CD4-positive, alpha-beta T cell (primary cell): ENCODE results near the gene C2CD2L. TPM values are rescaled to one million over a fixed set of nuclear protein-coding genes. Genes with fewer than 3 reads are reported as not detected.

Experiments used
- ATAC-seq: fragments of 200-7000 bp; cut with Tn5 transposase; one replicate; pipeline ENCODE4 v1.10.0; 2022; ENCODE audit warnings: mild to moderate bottlenecking; ENCODE audit not compliant: poor library complexity
- CTCF ChIA-PET: fragments of 350-600 bp; sonication (Branson Sonifier 250); formaldehyde crosslinking; loops from one replicate; lab custom pipeline; 2021; ENCODE audit warnings: antibody characterized with exemption, inconsistent platforms; lab: Charles Lee
- POLR2A ChIA-PET: fragments of 350-600 bp; sonication (Branson Sonifier 250); formaldehyde crosslinking; loops from one replicate; lab custom pipeline; 2021; ENCODE audit warnings: antibody characterized with exemption, inconsistent platforms; lab: Charles Lee
- DNase-seq, 14 experiments: peaks; one replicate each; pipeline ENCODE4 v3.0.0-alpha.2; 2013 to 2020; ENCODE audit warnings: mixed read lengths in 2 of 14
- H3K27ac ChIP-seq, 2 donors: one replicate each; pipeline versions ENCODE4 v1.5.1 to v1.7.0; 2013; ENCODE audit warnings: low read length in 2 of 2, low read depth in 1 of 2, mild to moderate bottlenecking in 1 of 2
- H3K27me3 ChIP-seq, 2 experiments: 1 replicate in 1 of 2; 2 replicates in 1 of 2; pipeline versions ENCODE4 v1.6.1 to v1.7.0; 2013; ENCODE audit warnings: low read length in 2 of 2, control low read depth in 1 of 2, mild to moderate bottlenecking in 1 of 2, moderate library complexity in 1 of 2; ENCODE audit not compliant: insufficient read depth in 2 of 2, control insufficient read depth in 1 of 2
- H3K36me3 ChIP-seq: one replicate; pipeline ENCODE4 v1.6.1; 2013; ENCODE audit warnings: low read length, control low read depth; ENCODE audit not compliant: insufficient read depth
- H3K4me1 ChIP-seq: one replicate; pipeline ENCODE4 v1.6.1; 2013; ENCODE audit warnings: low read length, control low read depth; ENCODE audit not compliant: insufficient read depth
- H3K4me3 ChIP-seq: one replicate; pipeline ENCODE4 v1.5.1; 2013; ENCODE audit warnings: mild to moderate bottlenecking, low read length, moderate library complexity
- H3K9me3 ChIP-seq, 2 experiments: 1 replicate in 1 of 2; 2 replicates in 1 of 2; pipeline versions ENCODE4 v1.6.1 to v1.7.0; 2013; ENCODE audit warnings: low read length in 2 of 2, mild to moderate bottlenecking in 2 of 2, control low read depth in 1 of 2, moderate library complexity in 1 of 2; ENCODE audit not compliant: control insufficient read depth in 1 of 2, insufficient read depth in 1 of 2
- H3K27ac Mint-ChIP-seq: one replicate; pipeline ENCODE4 v1.8.0; 2020; ENCODE audit warnings: mixed read lengths
- H3K27me3 Mint-ChIP-seq: one replicate; pipeline ENCODE4 v1.8.0; 2021; ENCODE audit warnings: mixed read lengths
- H3K36me3 Mint-ChIP-seq: one replicate; pipeline ENCODE4 v1.8.0; 2021; ENCODE audit warnings: low read depth, mixed read lengths
- H3K4me1 Mint-ChIP-seq: one replicate; pipeline ENCODE4 v1.8.0; 2021; ENCODE audit warnings: low read depth, mixed read lengths
- H3K4me3 Mint-ChIP-seq: one replicate; pipeline ENCODE4 v1.8.0; 2020; ENCODE audit warnings: mild to moderate bottlenecking, mixed read lengths
- H3K9me3 Mint-ChIP-seq: one replicate; pipeline ENCODE4 v1.8.0; 2020; ENCODE audit warnings: mixed read lengths
- intact Hi-C, 2 experiments: fragments of 100-400 bp; cut with DNase I in 1 of 2; cut with micrococcal nuclease in 1 of 2; formaldehyde crosslinking; loops; one replicate each; pipeline versions ENCODE4 v1.15.1 to v1.9.0; 2023 to 2025; cut with DNase I, micrococcal nuclease
- total RNA-seq, 174 experiments: library from RNA in 2 of 174; stranded (reverse) in 2 of 174; gene quantifications; one replicate each; pipeline ENCODE4 v1.2.3 and lab custom pipeline; 2021 to 2026
- TF ChIP-seq, protein P1 (sequence below): fragments of 200-600 bp; IDR thresholded peaks from one replicate; pipeline ENCODE4 v1.8.0; 2022; ENCODE audit warnings: antibody characterized with exemption, mild to moderate bottlenecking

The C2CD2L gene
- total RNA-seq, 2 experiments from 2014 or later, result 16.0 to 16.2 TPM

DNA sequence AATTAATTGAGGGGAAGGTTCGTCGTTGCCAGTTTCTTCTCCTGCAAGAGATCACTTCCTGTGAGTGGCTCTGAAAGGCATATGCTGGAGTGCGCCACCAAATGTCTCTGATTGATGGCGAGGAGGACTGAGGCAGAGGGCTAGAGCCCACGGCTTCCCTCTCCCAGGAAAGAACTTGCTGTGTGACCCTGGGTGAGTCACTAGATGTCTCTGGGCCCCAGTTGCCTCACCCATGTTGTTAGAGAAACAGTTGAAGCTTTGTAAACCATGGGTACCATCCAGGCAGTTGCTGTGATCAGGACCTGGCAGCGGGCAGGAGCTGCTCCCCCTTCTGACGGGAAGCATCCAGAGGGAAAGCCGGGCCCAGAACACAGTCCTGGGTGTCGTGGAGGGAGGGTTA, 44.9 kb downstream of the C2CD2L start:
- H3K27me3 ChIP-seq, result peaks cover 15 to 18% of the 10 kb centered on the region in 2 experiments
- peaks cover 41% of the 10 kb centered on the region for H3K27me3 Mint-ChIP-seq
- peaks cover 18% of the 10 kb centered on the region for H3K4me1 Mint-ChIP-seq
- ChIA-PET CTCF (interaction anchor here (1.1 kb wide), 1 partner anchor 8 kb away, joined by 3 read pairs; no protein-coding TSS in a partner anchor), POLR2A (interaction anchor here (1.3 kb wide), 1 partner anchor 30 kb away, joined by 3 read pairs; the partner anchor contains the start of gene HINFP)
- H3K27ac ChIP-seq, result no peak overlapping the region
- DNase-seq (no peak), ATAC-seq (no peak)
- H3K4me1 ChIP-seq, result peaks cover 22% of the 10 kb centered on the region
- H3K4me3 ChIP-seq, result no peak overlapping the region
- intact Hi-C loops, result no loop called here
- no peak overlapping the region for H3K27ac Mint-ChIP-seq
- H3K36me3 Mint-ChIP-seq, result no peaks in the 10 kb centered on the region
- TF ChIP-seq, protein P1, sequence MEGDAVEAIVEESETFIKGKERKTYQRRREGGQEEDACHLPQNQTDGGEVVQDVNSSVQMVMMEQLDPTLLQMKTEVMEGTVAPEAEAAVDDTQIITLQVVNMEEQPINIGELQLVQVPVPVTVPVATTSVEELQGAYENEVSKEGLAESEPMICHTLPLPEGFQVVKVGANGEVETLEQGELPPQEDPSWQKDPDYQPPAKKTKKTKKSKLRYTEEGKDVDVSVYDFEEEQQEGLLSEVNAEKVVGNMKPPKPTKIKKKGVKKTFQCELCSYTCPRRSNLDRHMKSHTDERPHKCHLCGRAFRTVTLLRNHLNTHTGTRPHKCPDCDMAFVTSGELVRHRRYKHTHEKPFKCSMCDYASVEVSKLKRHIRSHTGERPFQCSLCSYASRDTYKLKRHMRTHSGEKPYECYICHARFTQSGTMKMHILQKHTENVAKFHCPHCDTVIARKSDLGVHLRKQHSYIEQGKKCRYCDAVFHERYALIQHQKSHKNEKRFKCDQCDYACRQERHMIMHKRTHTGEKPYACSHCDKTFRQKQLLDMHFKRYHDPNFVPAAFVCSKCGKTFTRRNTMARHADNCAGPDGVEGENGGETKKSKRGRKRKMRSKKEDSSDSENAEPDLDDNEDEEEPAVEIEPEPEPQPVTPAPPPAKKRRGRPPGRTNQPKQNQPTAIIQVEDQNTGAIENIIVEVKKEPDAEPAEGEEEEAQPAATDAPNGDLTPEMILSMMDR, result no peak
- no peaks in the 10 kb centered on the region for H3K9me3 ChIP-seq
- no peak overlapping the region for H3K4me3 Mint-ChIP-seq
- H3K36me3 ChIP-seq, result no peaks in the 10 kb centered on the region
- H3K9me3 Mint-ChIP-seq, result no peaks in the 10 kb centered on the region

DNA sequence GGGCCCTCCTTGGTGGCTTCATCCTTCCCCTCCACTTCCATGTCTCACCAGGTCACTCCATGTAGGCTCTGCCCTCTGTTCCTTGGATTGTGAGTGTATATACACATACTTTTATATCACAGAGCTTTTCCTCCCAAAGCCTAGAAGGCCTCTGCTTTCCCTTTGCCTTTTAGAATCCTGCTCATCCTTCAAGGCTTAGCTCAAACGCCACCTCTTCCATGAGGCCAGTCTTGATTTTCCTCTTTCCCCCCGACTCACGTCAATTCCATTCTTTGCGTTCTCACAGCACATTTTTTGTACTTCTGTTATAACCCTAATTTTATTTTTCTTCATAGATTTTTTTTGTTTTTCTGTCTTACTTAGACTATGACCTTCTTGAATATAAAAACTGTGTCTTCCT, 45.5 kb downstream of the C2CD2L start:
- ATAC-seq, result no peak
- Histone ChIP-seq H3K36me3 (no peaks in the 10 kb centered on the region), H3K4me3 (no peak overlapping the region), H3K4me1 (peaks cover 22% of the 10 kb centered on the region), H3K27ac (no peak overlapping the region), H3K9me3 (no peaks in the 10 kb centered on the region), H3K27me3 (peaks cover 12 to 18% of the 10 kb centered on the region in 2 experiments)
- Mint-ChIP-seq H3K27ac (no peak overlapping the region), H3K9me3 (no peaks in the 10 kb centered on the region), H3K4me1 (peaks cover 16% of the 10 kb centered on the region), H3K27me3 (peaks cover 36% of the 10 kb centered on the region), H3K4me3 (no peak overlapping the region), H3K36me3 (no peaks in the 10 kb centered on the region)
- no peak for DNase-seq
- ChIA-PET CTCF (no interaction called here), POLR2A (interaction anchor here (1.6 kb wide), 1 partner anchor 16 kb away, joined by 3 read pairs; the partner anchor contains the start of gene NLRX1)
- TF ChIP-seq, protein P1, result no peak
- intact Hi-C loops, result no loop called here

DNA sequence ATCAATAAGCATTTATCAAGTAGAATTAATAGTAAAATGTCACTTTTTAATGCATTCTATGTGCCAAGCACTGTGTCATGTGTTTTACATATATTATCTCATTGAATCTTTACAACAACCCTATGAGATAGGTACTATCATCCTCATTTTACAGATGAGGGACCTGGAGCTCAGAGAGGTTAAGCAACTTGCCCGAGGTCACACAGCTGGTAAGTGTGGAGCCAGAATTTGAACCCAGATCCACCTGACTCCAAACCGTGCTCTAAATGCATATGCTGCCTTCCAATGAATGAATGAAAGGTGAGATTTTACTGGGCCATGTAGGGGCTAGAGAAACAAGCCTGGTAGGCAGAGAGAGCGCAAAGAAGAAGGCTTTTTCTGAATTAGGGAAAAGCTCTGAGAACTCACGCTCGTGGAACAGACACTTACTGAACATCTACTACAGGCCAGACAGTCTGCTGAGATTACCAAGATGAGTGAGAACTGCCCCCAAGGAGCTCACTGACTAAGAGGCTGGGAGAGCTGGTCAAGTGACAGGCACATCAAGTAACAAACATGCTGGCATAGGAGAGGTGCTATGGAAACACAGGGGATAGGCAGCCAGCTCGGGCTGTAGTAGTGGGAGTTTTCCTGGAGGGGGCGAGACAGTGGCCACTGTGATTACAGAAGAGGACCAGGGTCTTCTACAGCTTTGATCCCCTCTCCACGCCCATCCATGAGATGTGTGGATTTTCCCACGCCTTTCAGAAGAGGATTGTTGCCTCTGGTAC, 46.1 kb downstream of the C2CD2L start:
- H3K9me3 Mint-ChIP-seq, result no peaks in the 10 kb centered on the region
- TF ChIP-seq, protein P1, result no peak
- H3K27me3 Mint-ChIP-seq, result peaks cover 29% of the 10 kb centered on the region
- DNase-seq (no peak), ATAC-seq (no peak)
- CTCF ChIA-PET, result interaction anchor here (2.1 kb wide), 1 partner anchor 16 kb away, joined by 5 read pairs; no protein-coding TSS in a partner anchor
- Histone ChIP-seq H3K36me3 (no peaks in the 10 kb centered on the region), H3K9me3 (no peaks in the 10 kb centered on the region), H3K27ac (no peak overlapping the region), H3K4me3 (no peak overlapping the region), H3K4me1 (peaks cover 16% of the 10 kb centered on the region), H3K27me3 (peaks cover 6 to 13% of the 10 kb centered on the region in 2 experiments)
- H3K4me3 Mint-ChIP-seq, result no peak overlapping the region
- H3K27ac Mint-ChIP-seq, result no peak overlapping the region
- intact Hi-C loops, result no loop called here
- H3K36me3 Mint-ChIP-seq, result no peaks in the 10 kb centered on the region
- H3K4me1 Mint-ChIP-seq, result peaks cover 10% of the 10 kb centered on the region
- POLR2A ChIA-PET, result interaction anchor here (0.6 to 1.6 kb wide), 2 partner anchors 16 to 271 kb away, joined by 3 read pairs; partner anchors contain the start of gene NLRX1
